GDM1 (cell line): ENCODE measurements around the gene PIP4K2C.
"Not testable (repeated sequence)": the region's sequence is repeated elsewhere in the genome, so short reads cannot be mapped to it uniquely, and the experiment has no call there.

Experiments
- DNase-seq: peaks from one replicate; lab custom pipeline; 2025; lab: John Stamatoyannopoulos, UW

PIP4K2C gene

DNA sequence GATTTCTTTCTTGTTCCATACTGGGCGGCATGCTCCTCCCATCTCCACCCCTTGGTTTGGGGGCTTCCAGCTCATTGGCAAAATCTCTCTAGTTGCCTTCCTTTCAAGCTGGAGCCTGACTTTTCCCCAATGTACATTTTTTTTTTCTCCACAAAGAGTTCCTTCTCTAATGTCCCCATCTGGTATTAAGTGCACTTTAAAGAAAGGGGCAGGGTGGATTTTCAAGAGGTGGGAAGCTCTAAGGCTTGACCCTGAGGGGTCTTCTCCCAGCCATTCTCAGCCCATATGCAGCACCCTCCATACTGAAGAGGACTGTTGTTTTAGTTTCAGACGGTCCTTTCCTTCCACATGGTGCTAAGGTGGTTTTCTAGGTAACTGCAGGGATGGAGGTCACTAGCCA lies 5.8 kb upstream of the PIP4K2C start:
- no peak for DNase-seq

DNA sequence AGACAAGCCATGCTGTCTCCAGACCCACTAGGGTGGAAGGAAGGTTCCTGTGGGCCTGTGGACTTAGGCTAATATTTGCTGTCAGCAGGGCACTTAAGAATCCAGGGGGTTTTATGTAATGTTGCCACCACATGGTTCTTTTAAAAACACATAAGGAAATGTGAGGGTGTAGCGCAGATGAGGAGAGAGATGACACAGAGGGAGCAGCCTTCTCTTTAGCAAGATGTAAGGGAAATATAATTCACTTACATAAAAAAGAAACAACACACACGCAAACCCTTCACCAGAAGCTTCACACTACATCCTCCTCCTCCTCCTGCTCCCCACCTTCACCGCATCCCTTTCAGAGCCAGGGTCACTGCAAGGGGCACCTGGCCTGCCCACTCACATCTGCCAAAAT lies 4.9 kb upstream of the PIP4K2C start:
- no peak for DNase-seq

DNA sequence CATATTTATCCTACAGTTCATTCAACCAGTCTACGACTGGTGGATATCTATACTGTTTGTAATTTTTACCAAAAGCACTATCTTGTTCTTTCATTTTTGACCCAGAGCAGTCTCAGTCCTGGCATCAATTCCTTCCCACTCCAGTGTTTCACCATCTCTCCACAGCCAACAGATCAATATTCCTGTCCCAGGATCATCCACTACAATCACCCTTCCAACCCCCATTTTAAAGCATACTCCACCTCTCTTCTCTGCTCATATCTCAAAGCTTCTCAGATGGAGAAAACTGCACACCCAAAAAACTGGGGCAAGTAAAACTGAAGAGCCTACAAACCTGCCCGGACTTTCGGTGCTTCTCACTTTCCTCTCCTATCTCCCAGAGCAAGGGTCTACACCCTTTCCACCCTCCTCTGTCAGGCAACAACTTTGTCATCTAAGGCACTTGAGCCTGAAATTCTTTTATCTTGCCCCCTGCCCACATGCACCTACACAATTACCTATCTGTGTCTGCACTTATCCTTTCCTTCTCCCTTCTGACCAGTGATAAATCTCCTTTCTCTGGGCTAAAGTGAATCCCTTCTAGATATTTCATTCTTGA lies 4.1 kb upstream of the PIP4K2C start:
- DNase-seq, result no peak

DNA sequence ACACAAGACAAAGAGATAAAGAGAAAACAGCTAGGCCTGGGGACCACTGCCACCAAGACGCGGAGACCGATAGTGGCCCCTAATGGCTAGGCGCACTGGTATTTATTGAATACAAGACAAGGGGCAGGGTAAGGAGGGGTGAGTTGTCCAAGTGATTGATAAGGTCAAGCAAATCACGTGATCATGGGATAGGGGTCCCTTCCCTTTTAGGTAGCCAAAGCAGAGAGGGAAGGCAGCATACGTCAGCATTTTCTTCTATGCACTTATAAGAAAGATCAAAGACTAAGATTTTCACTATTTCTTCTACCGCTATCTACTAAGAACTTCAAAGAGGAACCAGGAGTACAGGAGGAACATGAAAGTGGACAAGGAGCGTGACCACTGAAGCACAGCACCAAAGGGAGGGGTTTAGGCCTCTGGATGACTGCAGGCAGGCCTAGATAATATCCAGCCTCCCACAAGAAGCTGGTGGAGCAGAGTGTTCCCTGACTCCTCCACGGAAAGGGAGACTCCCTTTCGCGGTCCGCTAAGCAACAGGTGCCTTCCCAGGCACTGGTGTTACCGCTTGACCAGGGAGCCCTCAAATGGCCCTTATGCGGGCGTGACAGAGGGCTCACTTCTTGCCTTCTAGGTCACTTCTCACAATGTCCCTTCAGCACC lies 1.9 kb upstream of the PIP4K2C start:
- DNase-seq, result not testable (repeated sequence)

DNA sequence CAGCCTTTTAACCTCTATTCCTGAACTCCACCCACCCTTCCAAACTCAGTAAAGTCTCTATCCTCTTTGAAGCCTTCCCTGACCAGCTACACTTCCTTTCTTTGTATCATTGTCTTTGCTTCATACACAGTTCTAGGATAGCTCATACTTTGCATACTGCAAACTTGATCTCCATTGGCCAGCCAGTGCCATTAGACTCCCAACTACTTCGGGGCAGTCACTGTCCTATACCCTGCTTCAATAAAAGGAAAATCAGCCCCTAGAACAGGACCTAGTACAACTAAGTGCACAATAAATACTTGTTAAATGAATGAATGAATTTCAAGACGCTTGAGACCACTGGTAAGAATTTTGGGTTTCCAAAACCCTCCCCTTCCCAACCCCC lies 521 bp upstream of the PIP4K2C start:
- DNase-seq, result no peak

DNA sequence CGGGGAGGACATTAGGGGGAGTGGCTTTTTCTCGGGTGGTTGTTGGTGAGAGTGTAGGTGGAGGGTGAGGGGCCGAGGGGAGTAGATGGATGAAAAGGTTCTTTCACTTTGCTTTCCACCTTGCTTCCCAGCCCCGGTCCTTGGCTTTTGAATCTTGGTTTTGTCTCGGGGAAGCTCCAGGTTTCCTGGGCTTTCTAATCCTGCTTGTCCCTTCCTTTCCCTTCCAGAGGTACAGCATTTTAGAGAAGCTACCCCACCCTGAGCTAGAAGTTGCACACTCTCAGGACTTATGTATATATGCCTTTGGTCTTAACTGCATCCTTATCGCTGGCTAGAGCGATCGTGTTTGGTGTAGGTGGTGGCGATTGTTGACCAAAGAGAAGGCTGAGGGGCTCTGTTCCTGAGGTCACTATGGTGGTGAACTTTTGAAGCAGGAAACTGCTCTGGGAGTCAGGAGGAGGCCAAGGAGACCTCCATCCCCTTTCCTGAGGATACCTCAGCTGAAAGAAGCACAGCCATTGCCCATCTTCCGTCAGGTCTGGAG lies 862 bp downstream of the PIP4K2C start:
- DNase-seq, result no peak

DNA sequence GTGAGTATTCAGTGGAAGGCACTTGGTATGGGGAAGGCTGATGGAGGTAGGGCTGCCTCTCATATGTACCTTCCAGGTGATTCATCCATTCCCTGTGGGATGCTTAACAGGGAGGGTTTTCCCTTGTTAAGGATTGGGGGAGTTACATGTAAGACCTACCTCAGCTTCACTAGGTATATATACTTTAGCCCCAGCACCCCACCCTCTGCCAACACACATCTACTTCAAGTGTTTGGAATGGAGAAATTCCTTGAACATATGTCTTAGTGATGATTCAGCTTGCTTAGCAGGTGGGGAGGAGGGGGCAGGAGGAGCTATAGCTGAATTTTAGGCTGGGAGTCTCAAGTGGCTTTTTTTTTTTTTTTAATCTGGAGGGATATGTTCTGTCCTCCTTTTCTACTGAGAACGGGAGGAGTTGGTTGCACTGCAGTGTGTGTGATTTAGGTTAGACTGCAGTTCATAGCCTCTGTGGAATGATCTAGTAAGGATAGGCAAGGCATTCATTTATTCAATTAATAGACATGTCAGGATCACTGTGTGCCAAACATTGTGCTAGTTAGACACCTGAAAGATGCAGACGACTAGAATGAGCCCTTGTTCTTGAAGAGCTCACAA lies 1.7 kb downstream of the PIP4K2C start:
- no peak for DNase-seq

DNA sequence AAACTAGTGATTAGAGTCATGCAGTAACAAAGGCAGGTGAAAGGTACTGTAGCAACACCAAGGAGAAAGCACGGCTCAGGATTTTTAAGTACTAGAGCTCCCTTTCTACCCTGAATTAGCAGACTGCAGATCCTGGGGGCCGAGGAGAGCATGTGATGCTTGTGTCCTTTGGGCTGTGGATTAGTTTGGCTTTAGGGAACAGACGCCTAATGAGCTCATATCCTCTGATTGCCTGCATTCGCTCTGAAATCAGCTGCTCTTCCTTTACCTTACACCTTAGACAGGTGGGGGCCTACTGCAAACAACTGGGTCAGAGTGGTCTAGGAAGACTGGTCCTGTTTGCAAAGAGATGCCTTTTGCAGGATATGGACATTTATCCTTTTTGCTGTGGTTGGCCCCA lies 2.2 kb downstream of the PIP4K2C start:
- no peak for DNase-seq

DNA sequence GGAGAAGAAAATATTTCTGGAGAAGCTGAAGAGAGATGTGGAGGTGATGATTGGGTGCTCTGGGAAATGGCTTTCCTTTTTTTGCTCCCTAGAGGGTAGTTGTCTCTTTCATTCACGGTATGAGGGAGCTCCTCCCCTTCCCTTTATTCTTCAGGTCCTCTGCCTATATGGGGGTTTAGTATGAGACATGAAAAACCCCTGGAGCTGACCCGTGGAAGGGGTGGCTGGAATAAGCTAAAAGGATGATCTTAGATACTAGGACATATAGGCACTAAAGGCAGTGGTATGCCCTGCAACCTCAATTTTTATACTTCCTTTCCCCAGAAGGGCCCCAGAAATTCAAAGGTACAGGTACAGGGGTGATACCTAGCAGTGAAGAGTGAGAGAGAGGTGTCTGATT lies 9.4 kb downstream of the PIP4K2C start:
- DNase-seq, result no peak

DNA sequence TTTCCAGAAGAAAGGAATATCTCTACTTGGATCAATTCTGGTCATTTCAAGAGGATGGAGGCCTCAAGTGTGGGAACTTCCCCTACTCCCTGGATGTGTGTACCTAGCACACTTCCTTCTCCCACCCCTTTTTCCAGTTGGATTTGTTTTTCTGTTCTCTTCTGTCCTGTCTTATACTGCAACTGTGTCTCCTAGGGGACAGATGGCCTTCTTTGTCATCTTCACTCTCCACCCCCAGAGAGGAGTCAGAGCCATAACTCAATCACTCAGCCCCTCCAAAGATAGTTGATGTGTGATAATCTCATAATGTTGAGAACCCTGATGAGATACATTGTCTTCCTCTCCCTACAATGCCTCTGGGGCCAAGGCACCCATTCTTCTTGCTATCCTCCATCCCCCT lies 11.6 kb downstream of the PIP4K2C start:
- no peak for DNase-seq

DNA sequence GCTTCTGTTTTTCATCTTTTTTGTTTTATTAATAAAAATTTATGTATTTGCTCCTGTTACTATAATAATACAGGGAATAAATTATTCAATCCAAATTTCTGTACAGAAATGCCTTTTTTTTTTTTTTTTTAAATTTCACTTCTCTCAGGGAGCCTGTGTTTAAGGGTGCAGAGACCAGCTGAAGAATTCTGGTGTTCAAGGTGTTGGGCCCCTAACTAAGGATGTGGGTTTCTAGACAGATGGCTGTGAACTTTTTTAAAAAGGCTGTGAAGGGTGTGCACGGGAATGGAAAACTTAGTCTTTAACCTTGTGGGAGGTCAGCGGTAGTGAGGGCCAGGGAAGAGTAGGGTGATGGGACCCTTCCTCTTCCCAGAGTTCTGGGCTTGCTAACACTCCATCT lies 12.3 kb downstream of the PIP4K2C start:
- DNase-seq, result no peak

DNA sequence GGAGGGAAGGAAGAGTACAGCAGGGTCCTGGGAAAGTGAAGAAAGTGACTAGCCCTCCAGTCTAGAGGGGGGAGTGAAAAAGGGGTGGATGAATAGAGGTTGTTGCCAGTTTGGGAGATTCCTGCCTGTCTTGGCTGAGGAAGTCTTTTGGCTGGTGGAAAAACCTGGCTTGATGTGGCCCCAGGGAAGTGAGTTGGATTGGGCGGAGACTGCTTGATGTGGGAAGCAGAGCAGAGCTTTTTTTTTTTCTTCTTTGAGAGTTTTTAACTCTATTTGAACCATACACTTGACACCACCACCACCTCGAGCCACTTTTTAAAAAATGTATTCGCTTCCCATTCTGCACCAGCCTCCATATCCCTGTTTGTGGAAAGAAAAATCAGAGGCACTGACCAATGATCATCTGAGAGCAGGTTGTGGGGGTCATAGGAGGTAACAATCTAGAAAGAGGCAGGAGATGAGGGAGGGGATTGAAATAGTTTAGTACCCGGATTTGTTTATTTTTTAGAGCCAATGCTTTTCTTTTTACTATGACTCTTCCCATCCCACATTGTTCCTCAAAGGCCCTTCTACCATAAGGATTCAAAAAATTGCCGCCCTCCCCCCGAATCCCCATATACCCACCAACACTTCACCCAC lies 12.9 kb downstream of the PIP4K2C start:
- DNase-seq, result no peak

DNA sequence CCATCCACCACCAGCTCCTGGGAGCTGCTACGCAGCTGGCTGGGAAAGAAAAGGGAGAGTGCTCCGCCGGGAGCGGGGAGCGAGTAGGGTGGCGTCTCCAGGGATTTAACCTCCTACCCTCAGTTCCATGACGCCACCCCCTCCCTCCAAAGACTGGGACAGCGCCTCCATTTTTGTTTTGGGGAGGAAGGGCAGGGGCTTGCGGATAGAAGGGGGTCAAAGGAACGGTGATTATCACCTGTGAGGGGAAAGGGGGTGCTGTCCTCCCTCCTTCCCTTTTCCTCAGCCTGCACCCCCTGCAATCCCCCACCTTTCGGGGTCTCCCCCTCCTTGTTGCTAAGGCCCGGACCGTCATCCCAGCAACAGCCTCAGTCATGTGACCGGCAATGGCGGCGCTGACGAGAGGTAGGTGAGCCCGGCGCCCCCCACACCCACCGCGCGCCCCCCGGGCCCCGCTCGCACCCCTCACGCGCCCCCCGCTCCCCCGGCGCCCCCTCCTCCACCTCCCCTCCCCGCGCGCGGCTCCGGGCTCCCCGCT lies 13.5 kb downstream of the PIP4K2C start, which contains the start of gene DTX3:
Gene DTX3, plus strand, starts transcription at position 371 of the 538 bp plus-strand sequence. CDS start 1,694 bp downstream, outside the sequence.
- DNase-seq, result no peak

DNA sequence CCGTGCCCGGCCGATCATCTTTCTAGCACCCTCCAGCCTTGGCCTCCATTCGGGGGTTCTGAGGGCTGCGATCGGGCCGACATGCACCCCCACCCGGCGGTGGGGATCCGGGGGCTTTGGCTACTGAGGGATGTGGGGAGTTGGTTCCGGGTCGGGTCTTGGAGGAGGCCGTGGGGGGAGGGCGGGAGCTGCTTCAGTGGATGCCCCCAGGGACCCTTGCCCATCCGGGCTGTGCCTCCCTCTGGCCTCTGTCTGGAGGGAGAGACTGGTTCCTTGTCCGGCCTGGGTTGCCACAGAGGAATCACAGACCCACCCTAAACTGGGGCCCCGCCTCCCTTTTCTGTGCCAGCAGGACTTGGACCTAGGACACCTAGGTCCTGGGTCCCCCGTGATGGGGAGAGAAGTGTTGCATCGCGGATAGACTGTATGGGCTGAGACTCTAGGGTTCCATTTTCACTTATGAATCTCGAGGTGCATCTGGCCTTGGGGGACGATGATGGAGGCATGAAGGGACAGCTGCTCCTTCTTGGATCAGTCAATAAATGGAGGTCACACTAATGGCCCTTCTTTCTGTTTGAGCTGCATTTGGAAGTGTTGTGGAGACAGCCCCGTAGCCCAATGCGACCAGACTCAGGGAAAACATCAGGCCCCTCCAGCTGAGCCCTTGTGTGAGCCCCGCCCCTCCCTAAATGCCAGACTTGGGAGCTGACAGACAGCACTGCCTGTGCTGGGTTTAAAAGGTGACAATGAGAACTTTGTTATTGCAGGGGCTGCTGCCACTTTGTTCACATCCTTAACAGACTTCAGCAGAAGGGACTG lies 14.2 kb downstream of the PIP4K2C start:
- DNase-seq, result no peak

DNA sequence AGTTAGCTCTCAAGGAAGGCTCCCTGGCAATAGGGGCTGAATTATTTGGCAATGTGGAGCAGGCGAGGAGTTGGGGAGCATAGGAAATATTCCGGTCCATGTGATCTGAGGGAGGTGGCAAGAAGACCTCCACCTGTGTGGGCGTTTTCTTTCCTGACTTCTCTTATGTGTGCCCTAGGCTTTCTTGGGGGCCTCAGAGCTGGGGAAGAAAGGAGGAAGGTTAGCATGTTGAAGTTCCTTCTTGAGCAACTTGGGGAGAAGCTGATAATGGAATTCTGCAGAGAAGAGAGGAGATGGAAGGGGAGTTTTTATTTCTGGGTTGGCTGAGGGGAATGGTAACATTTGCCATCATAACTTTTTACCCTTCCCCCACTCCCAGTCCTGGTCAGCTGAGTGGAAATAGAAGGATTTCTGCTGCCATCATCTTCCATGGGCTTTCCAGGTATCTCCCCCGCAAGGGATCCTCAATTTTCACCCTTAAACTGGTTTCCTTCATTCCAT lies 14.9 kb downstream of the PIP4K2C start:
- DNase-seq, result no peak

DNA sequence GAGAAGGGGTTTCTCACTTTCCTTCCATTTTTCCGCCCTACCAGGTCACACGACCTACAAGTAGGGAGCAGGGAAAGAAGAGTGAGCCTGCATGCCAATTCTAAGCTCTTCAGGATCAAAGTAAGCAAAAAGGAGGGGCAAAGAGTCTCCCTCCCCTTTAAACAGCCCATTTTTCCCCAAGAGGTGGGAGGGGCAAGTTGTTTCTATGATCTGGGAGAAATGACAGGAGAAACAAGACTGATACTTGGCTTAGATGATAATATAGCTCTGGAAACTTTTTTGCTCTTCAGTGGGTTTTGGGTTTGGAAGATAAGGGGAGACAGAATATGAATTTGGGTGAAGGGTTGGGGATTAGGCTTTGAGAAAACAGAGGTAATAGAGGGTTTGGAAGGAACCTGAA lies 15.4 kb downstream of the PIP4K2C start:
- no peak for DNase-seq

DNA sequence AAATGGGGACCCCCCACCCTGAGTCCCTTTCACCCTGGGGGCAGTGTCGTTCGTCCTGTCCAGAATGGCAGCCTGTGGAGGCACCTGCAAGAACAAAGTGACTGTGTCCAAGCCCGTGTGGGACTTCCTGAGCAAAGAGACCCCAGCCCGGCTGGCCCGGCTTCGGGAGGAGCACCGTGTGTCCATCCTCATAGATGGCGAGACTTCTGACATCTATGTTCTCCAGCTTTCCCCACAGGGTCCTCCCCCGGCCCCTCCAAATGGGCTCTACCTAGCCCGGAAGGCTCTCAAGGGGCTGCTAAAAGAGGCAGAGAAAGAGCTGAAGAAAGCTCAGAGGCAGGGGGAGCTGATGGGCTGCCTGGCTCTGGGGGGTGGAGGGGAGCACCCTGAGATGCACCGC lies 15.8 kb downstream of the PIP4K2C start:
- no peak for DNase-seq

DNA sequence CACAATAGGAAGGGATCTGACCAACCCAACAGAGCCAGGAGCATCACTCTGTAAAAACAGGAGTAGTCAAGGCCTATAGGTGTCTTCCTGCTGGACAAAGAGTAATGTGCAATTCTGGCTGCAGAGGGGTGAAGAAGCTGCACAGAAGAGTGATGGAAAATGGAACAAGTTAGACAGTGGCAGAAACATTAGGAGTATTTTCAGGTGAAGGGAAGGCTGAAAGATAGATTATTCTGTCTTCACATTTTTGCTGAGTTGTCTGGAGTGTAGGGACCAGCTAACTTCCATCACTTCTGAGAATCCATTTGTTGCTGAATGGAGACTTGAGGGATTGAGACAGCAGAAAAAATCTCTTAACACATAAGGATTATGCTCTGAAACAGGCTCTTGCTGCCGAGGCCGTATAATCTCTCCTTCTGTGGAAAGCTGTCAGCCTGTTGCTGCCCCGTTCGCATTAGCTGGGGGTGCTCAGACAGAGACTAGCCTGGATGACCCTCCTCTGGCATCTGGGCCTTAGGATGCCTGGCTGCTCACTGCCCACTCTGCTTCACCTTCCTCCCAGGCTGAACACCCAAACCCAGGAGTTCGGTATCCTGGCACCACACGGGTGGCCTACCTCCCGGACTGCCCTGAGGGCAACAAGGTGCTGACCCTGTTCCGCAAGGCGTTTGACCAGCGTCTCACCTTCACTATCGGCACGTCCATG lies 17.1 kb downstream of the PIP4K2C start:
- no peak for DNase-seq

DNA sequence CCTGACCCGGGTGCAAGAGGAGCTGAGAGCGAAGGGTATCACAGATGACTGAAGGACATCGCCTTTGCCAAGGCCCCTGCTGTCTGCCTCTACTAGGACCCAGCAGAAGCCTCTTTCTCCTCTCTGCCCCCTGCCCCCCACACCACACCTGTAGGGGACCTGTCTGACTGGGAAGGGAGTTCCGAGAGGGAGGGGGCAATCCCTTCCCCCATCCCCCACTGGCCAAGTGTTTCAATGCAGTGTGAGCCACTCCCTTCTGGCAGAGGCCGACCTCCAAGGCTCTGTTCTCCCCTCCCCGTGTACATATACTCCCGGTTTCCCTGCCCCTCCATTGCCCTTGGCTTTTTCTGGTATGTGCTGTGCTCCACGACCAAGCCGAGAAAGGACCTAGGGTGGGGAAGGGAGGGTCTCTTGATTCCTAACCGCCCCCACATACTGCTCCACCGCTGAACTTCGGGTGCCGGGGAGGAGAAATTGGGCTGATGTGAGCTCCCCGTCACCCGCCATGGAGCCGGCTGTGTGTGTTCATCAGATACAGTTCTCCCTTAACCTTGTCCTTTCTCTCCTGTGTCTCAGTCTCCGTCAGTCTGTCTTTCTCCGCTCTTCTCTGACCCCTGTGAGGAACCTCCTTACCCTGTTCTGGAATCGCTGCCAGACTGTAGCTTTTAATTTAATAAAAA lies 18.2 kb downstream of the PIP4K2C start:
- DNase-seq, result no peak
